B cell (primary cell): ENCODE measurements around the gene HPRT1. TPM values are rescaled to one million over a fixed set of nuclear protein-coding genes. Genes with fewer than 3 reads are reported as not detected.
A peak's percentile ranks its signal among the peaks of the same experiment; 100 is the strongest.

ENCODE experiments used
- ATAC-seq: fragments of 200-7000 bp; cut with Tn5 transposase; one replicate; pipeline ENCODE4 v1.10.0; 2021; ENCODE audit warnings: low read depth, mild to moderate bottlenecking, moderate number of reproducible peaks, moderate library complexity
- CTCF ChIA-PET: fragments of 350-600 bp; sonication (Branson Sonifier 250); formaldehyde crosslinking; loops from one replicate; lab custom pipeline; 2021; ENCODE audit warnings: antibody characterized with exemption, inconsistent platforms; lab: Charles Lee
- POLR2A ChIA-PET: fragments of 350-600 bp; sonication (Branson Sonifier 250); formaldehyde crosslinking; loops from one replicate; lab custom pipeline; 2021; ENCODE audit warnings: antibody characterized with exemption; lab: Charles Lee
- DNase-seq: peaks from one replicate; pipeline ENCODE4 v3.0.0; 2013
- H2AFZ ChIP-seq: 2 replicates; pipeline ENCODE4 v1.6.1; 2012; ENCODE audit warnings: mild to moderate bottlenecking, low read depth, low read length; ENCODE audit not compliant: insufficient read depth, poor library complexity, severe bottlenecking
- H3K27ac ChIP-seq, 2 donors: 1 replicate in 1 of 2; 2 replicates in 1 of 2; pipeline ENCODE4 v1.5.1; 2012 to 2013; ENCODE audit warnings: low read length in 2 of 2, mild to moderate bottlenecking in 2 of 2, moderate library complexity in 1 of 2
- H3K27me3 ChIP-seq, 4 experiments: fragments of 200-600 bp in 1 of 4; sonication (generic) in 1 of 4; replicated peaks in 1 of 4; 1 replicate in 2 of 4; 2 replicates in 2 of 4; pipeline versions ENCODE4 v1.6.1 to v1.7.0; 2013 to 2016; ENCODE audit warnings: low read length in 3 of 4, mild to moderate bottlenecking in 2 of 4, mixed read lengths in 1 of 4, moderate library complexity in 1 of 4; ENCODE audit not compliant: insufficient read depth in 4 of 4, control insufficient read depth in 3 of 4; ENCODE audit errors: control extremely low read depth in 1 of 4
- H3K36me3 ChIP-seq, 2 experiments: replicated peaks in 1 of 2; 1 replicate in 1 of 2; 2 replicates in 1 of 2; pipeline versions ENCODE4 v1.6.1 to v1.7.1; 2013; ENCODE audit warnings: low read length in 1 of 2; ENCODE audit not compliant: insufficient read depth in 2 of 2, control insufficient read depth in 1 of 2; ENCODE audit errors: control extremely low read depth in 1 of 2, extremely low read depth in 1 of 2
- H3K4me1 ChIP-seq, 2 donors: fragments of 200-600 bp in 1 of 2; sonication (generic) in 1 of 2; 1 replicate in 1 of 2; 2 replicates in 1 of 2; pipeline versions ENCODE4 v1.5.1 to v1.6.1; 2013 to 2017; ENCODE audit warnings: low read length in 2 of 2; ENCODE audit not compliant: control insufficient read depth in 2 of 2, insufficient read depth in 2 of 2
- H3K4me2 ChIP-seq: replicated peaks from 2 replicates; pipeline ENCODE3; 2012; ENCODE audit warnings: mild to moderate bottlenecking, low read depth, low read length; ENCODE audit not compliant: poor library complexity, severe bottlenecking
- H3K4me3 ChIP-seq, 5 experiments: fragments of 200-600 bp in 1 of 5; sonication (generic) in 1 of 5; 1 replicate in 3 of 5; 2 replicates in 2 of 5; pipeline versions ENCODE4 v1.5.1 to v1.7.0; 2011 to 2016; ENCODE audit warnings: low read length in 4 of 5, mild to moderate bottlenecking in 4 of 5, low read depth in 2 of 5, control low read depth in 1 of 5, moderate library complexity in 1 of 5; ENCODE audit not compliant: insufficient read depth in 1 of 5; ENCODE audit errors: control extremely low read depth in 1 of 5, extremely low read depth in 1 of 5
- H3K79me2 ChIP-seq: fragments of 200-600 bp; sonication (generic); one replicate; pipeline ENCODE4 v1.6.0; 2016; ENCODE audit warnings: low read length; ENCODE audit not compliant: control insufficient read depth, insufficient read depth
- H3K9ac ChIP-seq: fragments of 200-600 bp; sonication (generic); 2 replicates; pipeline ENCODE4 v1.6.1; 2017; ENCODE audit warnings: mild to moderate bottlenecking, low read length, moderate library complexity
- H3K9me3 ChIP-seq, 3 donors: one replicate each; pipeline versions ENCODE4 v1.6.1 to v1.7.1; 2013; ENCODE audit warnings: low read length in 2 of 3; ENCODE audit not compliant: control insufficient read depth in 2 of 3, insufficient read depth in 1 of 3; ENCODE audit errors: control extremely low read depth in 1 of 3
- H4K20me1 ChIP-seq: 2 replicates; pipeline ENCODE4 v1.6.0; 2012; ENCODE audit warnings: mild to moderate bottlenecking, low read length; ENCODE audit not compliant: insufficient read depth, control insufficient read depth, poor library complexity, severe bottlenecking
- H3K27ac Mint-ChIP-seq: one replicate; pipeline ENCODE4 v1.8.0; 2021; ENCODE audit warnings: mixed read lengths
- H3K27me3 Mint-ChIP-seq: one replicate; pipeline ENCODE4 v1.8.0; 2021; ENCODE audit warnings: mixed read lengths
- H3K4me1 Mint-ChIP-seq: one replicate; pipeline ENCODE4 v1.8.0; 2021; ENCODE audit warnings: mixed read lengths
- H3K4me3 Mint-ChIP-seq: one replicate; pipeline ENCODE4 v1.8.0; 2021; ENCODE audit warnings: mixed read lengths
- H3K9me3 Mint-ChIP-seq: one replicate; pipeline ENCODE4 v1.8.0; 2022; ENCODE audit warnings: mixed read lengths; ENCODE audit not compliant: insufficient read depth
- CTCF ChIP-seq: fragments of 200-600 bp; IDR thresholded peaks from one replicate; pipeline ENCODE4 v1.8.0; 2022; ENCODE audit warnings: antibody characterized with exemption, mild to moderate bottlenecking
- EZH2 ChIP-seq: IDR thresholded peaks from 2 replicates; pipeline ENCODE4 v1.6.1; 2012; ENCODE audit warnings: borderline replicate concordance, low read depth, mild to moderate bottlenecking, moderate library complexity, low read length; ENCODE audit not compliant: insufficient read depth, poor library complexity, severe bottlenecking
- WGBS: methylation state at CpG from one replicate; pipeline ENCODE4 v1.1.5; 2013; ENCODE audit warnings: missing lambda C conversion rate; ENCODE audit not compliant: insufficient coverage; 5-methylcytosine and 5-hydroxymethylcytosine counted together
- intact Hi-C: fragments of 100-400 bp; cut with micrococcal nuclease; formaldehyde crosslinking; loops from one replicate; pipeline ENCODE4 v1.10.0; 2022
- polyA plus RNA-seq: library from polyadenylated mRNA; depleted of rRNA; stranded (reverse); fragments of >200 nt; gene quantifications from 2 replicates; pipeline ENCODE4 v1.2.3, GENCODE V29; 2012
- total RNA-seq, 2 donors: library from RNA; stranded (reverse); fragments of 120-200 nt in 1 of 2; gene quantifications; 1 replicate in 1 of 2; 2 replicates in 1 of 2; pipeline versions ENCODE4 v1.2.3 to v1.2.4, GENCODE V29; 2013 to 2022

HPRT1 gene
- total and polyA plus RNA-seq, 2 donors (not counting 1 experiment from before 2014, with no cell fraction given), result 6.6 to 19.5 TPM

- peak overlapping the region; percentile 73 for H3K27ac Mint-ChIP-seq
- DNase-seq, result peak; percentile 18
- POLR2A ChIA-PET, result no interaction called here
Observed at GRCh38 chrX:134460862-134461220, 876 bp downstream of the HPRT1 start.

GRCh38 chrX:134461437-134461836 is 1.5 kb downstream of the HPRT1 start:
- TF ChIP-seq EZH2 (no peak), CTCF (no peak)
- DNase-seq, result no peak
- Histone ChIP-seq H3K9me3 (no peaks in the 10 kb centered on the region), H3K4me2 (no peak overlapping the region), H3K36me3 (no peaks in the 10 kb centered on the region), H3K79me2 (peaks cover 10% of the 10 kb centered on the region), H3K9ac (no peak overlapping the region), H2AFZ (no peak overlapping the region), H3K27me3 (no peaks in the 10 kb centered on the region), H3K27ac (no peak overlapping the region), H3K4me3 (no peak overlapping the region), H4K20me1 (no peaks in the 10 kb centered on the region), H3K4me1 (peaks cover 9 to 17% of the 10 kb centered on the region in 2 donors)
- Mint-ChIP-seq H3K4me3 (peak overlapping the region; percentile 89), H3K27me3 (no peaks in the 10 kb centered on the region), H3K9me3 (no peaks in the 10 kb centered on the region), H3K27ac (no peak overlapping the region), H3K4me1 (peaks cover 13% of the 10 kb centered on the region)
- WGBS, result no CpG with 5 or more reads among the region's 3 CpGs
- ChIA-PET CTCF (interaction anchor here (0.5 to 1.6 kb wide), 2 partner anchors 65 to 342 kb away, joined by 3 to 5 read pairs; no protein-coding TSS in a partner anchor), POLR2A (no interaction called here)
- no peak for ATAC-seq
- intact Hi-C loops, result loop anchor here (5.0 kb wide), 2 partner anchors 74 to 289 kb away; no protein-coding TSS in a partner anchor

More at GRCh38 chrX:134460862-134461220, 876 bp downstream of the HPRT1 start:
- Mint-ChIP-seq H3K4me3 (peak overlapping the region; percentile 89), H3K4me1 (peaks cover 13% of the 10 kb centered on the region), H3K9me3 (no peaks in the 10 kb centered on the region), H3K27me3 (no peaks in the 10 kb centered on the region)
- peaks cover 9 to 17% of the 10 kb centered on the region in 2 donors for H3K4me1 ChIP-seq
- H3K27me3 ChIP-seq, result no peaks in the 10 kb centered on the region
- H3K36me3 ChIP-seq, result no peaks in the 10 kb centered on the region
- ATAC-seq, result no peak
- H2AFZ ChIP-seq, result peak overlapping the region; percentile 80
- intact Hi-C loops, result loop anchor here (5.0 kb wide), 2 partner anchors 74 to 289 kb away; no protein-coding TSS in a partner anchor
- 0% methylated on average over 3 of the region's 9 CpGs for WGBS
- TF ChIP-seq CTCF (no peak), EZH2 (no peak)
- no peaks in the 10 kb centered on the region for H3K9me3 ChIP-seq
- H4K20me1 ChIP-seq, result no peaks in the 10 kb centered on the region
- peak overlapping the region; percentile 21 to 68 (median 55) for H3K4me3 ChIP-seq
- no peak overlapping the region for H3K27ac ChIP-seq
- peak overlapping the region; percentile 72 for H3K4me2 ChIP-seq
- CTCF ChIA-PET, result interaction anchor here (1.6 kb wide), 1 partner anchor 65 kb away, joined by 5 read pairs; no protein-coding TSS in a partner anchor
- peak overlapping the region; percentile 75 for H3K9ac ChIP-seq
- H3K79me2 ChIP-seq, result peaks cover 10% of the 10 kb centered on the region
